Panc1 (cell line): ENCODE results near the gene ZNF212. TPM values are rescaled to one million over a fixed set of nuclear protein-coding genes. Genes with fewer than 3 reads are reported as not detected.

ENCODE experiments used
- ATAC-seq: fragments of 200-7000 bp; cut with Tn5 transposase; 2 replicates; pipeline ENCODE4 v1.9.1; 2020; ENCODE audit warnings: mild to moderate bottlenecking, moderate library complexity
- BruUV-seq: library from RNA; stranded (reverse); fragments of 400-500 nt; replicated peaks from 2 replicates; lab custom pipeline; 2021; lab: Mats Ljungman, UMichigan
- CTCF ChIA-PET: fragments of 300-600 bp; sonication (Branson Sonifier 250); formaldehyde crosslinking; loops from one replicate; lab custom pipeline; 2022; ENCODE audit warnings: antibody characterized with exemption; lab: Charles Lee
- POLR2A ChIA-PET: fragments of 300-600 bp; sonication (Branson Sonifier 250); formaldehyde crosslinking; loops from one replicate; lab custom pipeline; 2022; ENCODE audit warnings: antibody characterized with exemption; lab: Charles Lee
- DNase-seq: peaks from one replicate; pipeline ENCODE4 v3.0.0-alpha.2; 2010; ENCODE audit warnings: low read depth, low spot score
- H3K27ac ChIP-seq: 2 replicates; pipeline ENCODE4 v1.5.1; 2011; ENCODE audit warnings: mild to moderate bottlenecking, low read length, inconsistent platforms
- H3K27me3 ChIP-seq: fragments of 200-500 bp; sonication (Bioruptor generic); 2 replicates; pipeline ENCODE4 v1.6.0; 2014; ENCODE audit warnings: low read length, inconsistent platforms; ENCODE audit not compliant: control insufficient read depth, insufficient read depth
- H3K36me3 ChIP-seq: fragments of 200-500 bp; sonication (Bioruptor generic); 2 replicates; pipeline ENCODE4 v1.5.1; 2014; ENCODE audit warnings: inconsistent platforms, mild to moderate bottlenecking, low read length, moderate library complexity; ENCODE audit not compliant: control insufficient read depth, insufficient read depth
- H3K4me1 ChIP-seq: 2 replicates; pipeline ENCODE4 v1.5.1; 2011; ENCODE audit warnings: inconsistent platforms, mild to moderate bottlenecking, low read length, moderate library complexity; ENCODE audit not compliant: control insufficient read depth, insufficient read depth
- H3K4me3 ChIP-seq, 2 experiments: 2 replicates each; pipeline ENCODE4 v1.5.1; 2011 to 2012; ENCODE audit warnings: low read depth in 2 of 2, low read length in 2 of 2, mild to moderate bottlenecking in 2 of 2, inconsistent platforms in 1 of 2, moderate library complexity in 1 of 2
- H3K9me3 ChIP-seq: fragments of 200-500 bp; sonication (Bioruptor generic); 2 replicates; pipeline ENCODE4 v1.5.1; 2014; ENCODE audit warnings: low read depth, mild to moderate bottlenecking, inconsistent platforms, low read length, moderate library complexity; ENCODE audit not compliant: control insufficient read depth, insufficient read depth
- CTCF ChIP-seq: fragments of 450-650 bp; IDR thresholded peaks from 2 replicates; pipeline ENCODE4 v1.5.1; 2017; ENCODE audit warnings: mild to moderate bottlenecking
- POLR2AphosphoS5 ChIP-seq: IDR thresholded peaks from 2 replicates; pipeline ENCODE4 v1.6.1; 2012; ENCODE audit warnings: mild to moderate bottlenecking, low read depth, low read length, moderate library complexity
- SIN3A ChIP-seq: IDR thresholded peaks from 2 replicates; pipeline ENCODE4 v1.6.1; 2012; ENCODE audit warnings: low read depth, mild to moderate bottlenecking, low read length, moderate library complexity, borderline replicate concordance; ENCODE audit not compliant: insufficient read depth
- TCF7L2 ChIP-seq: IDR thresholded peaks from 2 replicates; pipeline ENCODE4 v1.6.1; 2011; ENCODE audit warnings: mild to moderate bottlenecking, low read depth, low read length, inconsistent platforms
- in situ Hi-C: cut with HindIII; loops from 2 replicates; pipeline ENCODE4 v1.10.0; 2016; ENCODE audit warnings: low sequenced_read_pairs, low pct_unique_long_range_greater_than_20kb
- intact Hi-C: fragments of 100-400 bp; cut with micrococcal nuclease; formaldehyde crosslinking; loops from one replicate; pipeline ENCODE4 v1.10.0; 2022; ENCODE audit not compliant: unreplicated experiment
- total RNA-seq: library from RNA; stranded (reverse); gene quantifications from one replicate; pipeline ENCODE4 v1.2.1, GENCODE V29; 2021; ENCODE audit not compliant: unreplicated experiment
- TF ChIP-seq, protein P1 (sequence below), 2 experiments: IDR thresholded peaks; 2 replicates each; pipeline ENCODE4 v1.6.1; 2011 to 2012; ENCODE audit warnings: low read depth in 2 of 2, control low read depth in 1 of 2, low read length in 1 of 2, mild to moderate bottlenecking in 1 of 2, moderate library complexity in 1 of 2; ENCODE audit not compliant: insufficient read depth in 1 of 2

Gene ZNF212
- total RNA-seq, 1 experiment from 2014 or later: 11.3 TPM

- Histone ChIP-seq H3K36me3 (peaks cover 11% of the 10 kb centered on the region), H3K9me3 (no peaks in the 10 kb centered on the region), H3K4me3 (no peak overlapping the region), H3K4me1 (peaks cover 9% of the 10 kb centered on the region), H3K27ac (no peak overlapping the region), H3K27me3 (no peaks in the 10 kb centered on the region)
- in situ Hi-C loops: no loop called here
- no peak for DNase-seq
- POLR2A ChIA-PET: no interaction called here
- no peak for ATAC-seq
- CTCF ChIA-PET: no interaction called here
- intact Hi-C loops: no loop called here
- TF ChIP-seq CTCF: no peak
- TF ChIP-seq, protein P1, sequence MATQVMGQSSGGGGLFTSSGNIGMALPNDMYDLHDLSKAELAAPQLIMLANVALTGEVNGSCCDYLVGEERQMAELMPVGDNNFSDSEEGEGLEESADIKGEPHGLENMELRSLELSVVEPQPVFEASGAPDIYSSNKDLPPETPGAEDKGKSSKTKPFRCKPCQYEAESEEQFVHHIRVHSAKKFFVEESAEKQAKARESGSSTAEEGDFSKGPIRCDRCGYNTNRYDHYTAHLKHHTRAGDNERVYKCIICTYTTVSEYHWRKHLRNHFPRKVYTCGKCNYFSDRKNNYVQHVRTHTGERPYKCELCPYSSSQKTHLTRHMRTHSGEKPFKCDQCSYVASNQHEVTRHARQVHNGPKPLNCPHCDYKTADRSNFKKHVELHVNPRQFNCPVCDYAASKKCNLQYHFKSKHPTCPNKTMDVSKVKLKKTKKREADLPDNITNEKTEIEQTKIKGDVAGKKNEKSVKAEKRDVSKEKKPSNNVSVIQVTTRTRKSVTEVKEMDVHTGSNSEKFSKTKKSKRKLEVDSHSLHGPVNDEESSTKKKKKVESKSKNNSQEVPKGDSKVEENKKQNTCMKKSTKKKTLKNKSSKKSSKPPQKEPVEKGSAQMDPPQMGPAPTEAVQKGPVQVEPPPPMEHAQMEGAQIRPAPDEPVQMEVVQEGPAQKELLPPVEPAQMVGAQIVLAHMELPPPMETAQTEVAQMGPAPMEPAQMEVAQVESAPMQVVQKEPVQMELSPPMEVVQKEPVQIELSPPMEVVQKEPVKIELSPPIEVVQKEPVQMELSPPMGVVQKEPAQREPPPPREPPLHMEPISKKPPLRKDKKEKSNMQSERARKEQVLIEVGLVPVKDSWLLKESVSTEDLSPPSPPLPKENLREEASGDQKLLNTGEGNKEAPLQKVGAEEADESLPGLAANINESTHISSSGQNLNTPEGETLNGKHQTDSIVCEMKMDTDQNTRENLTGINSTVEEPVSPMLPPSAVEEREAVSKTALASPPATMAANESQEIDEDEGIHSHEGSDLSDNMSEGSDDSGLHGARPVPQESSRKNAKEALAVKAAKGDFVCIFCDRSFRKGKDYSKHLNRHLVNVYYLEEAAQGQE (IDR thresholded peaks at IDR 0.05; ENCODE audit: insufficient read depth in 1 of 2, low read depth in 2 of 2, low read length in 1 of 2): no peak
- no peak for TF ChIP-seq TCF7L2
- no peak for TF ChIP-seq POLR2AphosphoS5
- TF ChIP-seq SIN3A: no peak
- BruUV-seq: no TSS peak
These were observed 41.8 kb upstream of the ZNF212 start for GRCh38 chr7:149197675-149198074.

DNA sequence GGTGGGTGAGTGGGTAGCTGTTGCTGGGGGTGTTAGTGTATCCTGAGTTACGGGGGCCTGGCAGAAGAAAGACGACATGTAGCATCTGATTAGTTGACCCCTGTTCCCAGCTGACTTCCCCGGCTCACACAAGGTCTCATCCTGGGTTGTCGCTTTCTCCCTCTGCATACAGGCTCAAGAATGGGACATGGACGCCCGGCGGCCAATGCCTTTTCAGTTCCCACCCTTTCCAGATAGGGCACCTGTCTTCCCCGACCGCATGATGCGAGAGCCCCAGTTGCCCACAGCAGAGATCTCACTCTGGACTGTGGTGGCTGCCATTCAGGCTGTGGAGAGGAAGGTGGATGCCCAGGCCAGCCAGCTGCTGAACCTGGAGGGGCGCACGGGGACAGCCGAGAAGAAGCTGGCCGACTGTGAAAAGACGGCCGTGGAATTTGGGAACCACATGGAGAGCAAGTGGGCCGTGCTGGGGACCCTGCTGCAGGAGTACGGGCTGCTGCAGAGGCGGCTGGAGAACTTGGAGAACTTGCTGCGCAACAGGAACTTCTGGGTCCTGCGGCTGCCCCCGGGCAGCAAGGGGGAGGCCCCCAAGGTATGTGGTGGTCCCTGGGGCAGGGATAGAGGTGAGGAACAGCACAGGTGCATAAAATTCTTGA lies 41.2 kb upstream of the ZNF212 start:
- in situ Hi-C loops (no loop called here), intact Hi-C loops (no loop called here)
- CTCF ChIA-PET: no interaction called here

More for the DNA sequence above, 41.2 kb upstream of the ZNF212 start:
- Histone ChIP-seq H3K4me3 (no peak overlapping the region), H3K27me3 (no peaks in the 10 kb centered on the region), H3K4me1 (peaks cover 9% of the 10 kb centered on the region), H3K36me3 (peaks cover 11% of the 10 kb centered on the region), H3K27ac (no peak overlapping the region), H3K9me3 (no peaks in the 10 kb centered on the region)
- BruUV-seq: TSS peak; percentile 43
- ATAC-seq (no peak), DNase-seq (no peak)
- POLR2A ChIA-PET: no interaction called here
- no peak for TF ChIP-seq POLR2AphosphoS5
- TF ChIP-seq TCF7L2: no peak
- TF ChIP-seq, protein P1 (IDR thresholded peaks at IDR 0.05; ENCODE audit: insufficient read depth in 1 of 2, low read depth in 2 of 2, low read length in 1 of 2): no peak
- no peak for TF ChIP-seq CTCF
- TF ChIP-seq SIN3A: no peak
